Spleen (tissue), 11 donors: Measurements from ENCODE around the gene PLCG2. TPM values are rescaled to one million over a fixed set of nuclear protein-coding genes. Genes with fewer than 3 reads are reported as not detected.

ENCODE experiments used
- DNase-seq: peaks from one replicate; pipeline ENCODE4 v3.0.0-alpha.2; 2020
- H3K27ac ChIP-seq, 8 donors: fragments of 200-600 bp; sonication (generic) in 7 of 8; 1 replicate in 4 of 8; 2 replicates in 4 of 8; pipeline versions ENCODE4 v1.5.0 to v1.8.0; 2016 to 2021; ENCODE audit warnings: inconsistent platforms in 4 of 8, mild to moderate bottlenecking in 4 of 8, moderate library complexity in 1 of 8
- H3K27me3 ChIP-seq, 7 donors: fragments of 200-600 bp; sonication (generic) in 6 of 7; replicated peaks in 1 of 7; 1 replicate in 4 of 7; 2 replicates in 3 of 7; pipeline versions ENCODE4 v1.5.0 to v1.8.0; 2016 to 2021; ENCODE audit warnings: inconsistent platforms in 3 of 7, mild to moderate bottlenecking in 1 of 7
- H3K36me3 ChIP-seq, 6 donors: fragments of 200-600 bp; sonication (generic) in 5 of 6; 1 replicate in 4 of 6; 2 replicates in 2 of 6; pipeline versions ENCODE4 v1.5.0 to v1.8.0; 2016 to 2021; ENCODE audit warnings: inconsistent platforms in 2 of 6
- H3K4me1 ChIP-seq, 6 donors: fragments of 200-600 bp; sonication (generic) in 5 of 6; 1 replicate in 3 of 6; 2 replicates in 3 of 6; pipeline versions ENCODE4 v1.5.0 to v1.8.0; 2016 to 2021; ENCODE audit warnings: inconsistent platforms in 3 of 6
- H3K4me3 ChIP-seq, 8 donors: fragments of 200-600 bp; sonication (generic) in 7 of 8; 1 replicate in 4 of 8; 2 replicates in 4 of 8; pipeline versions ENCODE4 v1.5.0 to v1.8.0; 2016 to 2021; ENCODE audit warnings: inconsistent platforms in 4 of 8, mild to moderate bottlenecking in 4 of 8, moderate library complexity in 2 of 8
- H3K9me3 ChIP-seq, 8 donors: fragments of 200-600 bp; sonication (generic) in 7 of 8; 1 replicate in 4 of 8; 2 replicates in 4 of 8; pipeline versions ENCODE4 v1.5.0 to v1.8.0; 2016 to 2021; ENCODE audit warnings: inconsistent platforms in 4 of 8
- POLR2A ChIP-seq, 3 donors: fragments of 450-650 bp; IDR thresholded peaks; one replicate each; pipeline ENCODE4 v1.5.1; 2017; ENCODE audit warnings: antibody characterized with exemption in 3 of 3, mild to moderate bottlenecking in 1 of 3
- POLR2AphosphoS5 ChIP-seq, 3 donors: sonication (generic); formaldehyde crosslinking; IDR thresholded peaks; one replicate each; pipeline ENCODE4 v1.5.1; 2017; ENCODE audit warnings: antibody characterized with exemption in 3 of 3
- WGBS, 5 donors: extraction: QIAGEN DNeasy Blood & Tissue Kit in 3 of 5; methylation state at CpG; one replicate each; pipeline versions ENCODE4 v1.1.5 to v1.1.7; 2013 to 2018; 5-methylcytosine and 5-hydroxymethylcytosine counted together
- intact Hi-C: fragments of 100-400 bp; cut with DNase I; formaldehyde crosslinking; loops from one replicate; pipeline ENCODE4 v1.15.0; 2023; ENCODE audit warnings: low total_unique reads
- polyA plus RNA-seq, 3 donors: library from polyadenylated mRNA; stranded (reverse); fragments of 200-250 nt; gene quantifications; one replicate each; pipeline ENCODE4 v1.2.1, GENCODE V29; 2013
- total RNA-seq, 7 donors: library from RNA; depleted of rRNA in 3 of 7; stranded (reverse); fragments of >200 nt in 3 of 7; fragmentation: NEBNext Ultra II Directional in 4 of 7; extraction: Animal tissue kit (Norgen Biotek cat#: 25700) in 4 of 7; gene quantifications; one replicate each; pipeline versions ENCODE4 v1.1.0 to v1.2.1, GENCODE V29; 2016 to 2021
- TF ChIP-seq, protein P1 (sequence below), 11 experiments: fragments of 200-600 bp in 7 of 11; fragments of 450-650 bp in 4 of 11; sonication (generic) in 4 of 11; IDR thresholded peaks in 8 of 11; conservative IDR thresholded peaks in 3 of 11; 1 replicate in 7 of 11; 2 replicates in 4 of 11; pipeline versions ENCODE4 v1.4.0 to v1.8.0; 2016 to 2021; ENCODE audit warnings: antibody characterized with exemption in 11 of 11, inconsistent platforms in 4 of 11, mild to moderate bottlenecking in 1 of 11
- donor health status: healthy with polysubstance abuse.
- donor health status: DM: no; HTN: no; CAD: no; lungs with moderate emphysema.
- donor health status: DM: no; HTN: no; CAD: no.
- donor health status: Bipolar disorder and iron deficiency.
- donor health status: healthy.
- donor health status: DM: no; HTN: no; CAD: no.
- donor health status: DM: yes; HTN: yes; CAD: no.

PLCG2 gene
- total and polyA plus RNA-seq, 10 donors = 57.1 to 277 (median 145) TPM

GRCh38 chr16:81832801-81833547 is 53.9 kb downstream of the PLCG2 start:
- H3K9me3 ChIP-seq = no peaks in the 10 kb centered on the region
- intact Hi-C loops = no loop called here
- 48 to 79% (median 64%) methylated on average over 12 of the region's 12 CpGs for WGBS, 5 donors
- TF ChIP-seq POLR2AphosphoS5 (IDR thresholded peaks at IDR 0.05) (peak in 1 of 3 donors; percentile 34), POLR2A (IDR thresholded peaks at IDR 0.05) (no peak)
- DNase-seq = no peak
- H3K4me3 ChIP-seq = peak overlapping the region in 1 of 8 donors; percentile 63
- H3K27me3 ChIP-seq = no peaks in the 10 kb centered on the region
- peaks cover 48 to 100% (median 97%) of the 10 kb centered on the region in 6 donors for H3K4me1 ChIP-seq
- peak overlapping the region; percentile 35 to 95 (median 86) for H3K27ac ChIP-seq
- no peaks in the 10 kb centered on the region for H3K36me3 ChIP-seq

GRCh38 chr16:81833751-81834150 is 54.7 kb downstream of the PLCG2 start:
- intact Hi-C loops = no loop called here
- no peak for TF ChIP-seq POLR2A (IDR thresholded peaks at IDR 0.05)
- no peak for TF ChIP-seq POLR2AphosphoS5 (IDR thresholded peaks at IDR 0.05)
- TF ChIP-seq, protein P1, sequence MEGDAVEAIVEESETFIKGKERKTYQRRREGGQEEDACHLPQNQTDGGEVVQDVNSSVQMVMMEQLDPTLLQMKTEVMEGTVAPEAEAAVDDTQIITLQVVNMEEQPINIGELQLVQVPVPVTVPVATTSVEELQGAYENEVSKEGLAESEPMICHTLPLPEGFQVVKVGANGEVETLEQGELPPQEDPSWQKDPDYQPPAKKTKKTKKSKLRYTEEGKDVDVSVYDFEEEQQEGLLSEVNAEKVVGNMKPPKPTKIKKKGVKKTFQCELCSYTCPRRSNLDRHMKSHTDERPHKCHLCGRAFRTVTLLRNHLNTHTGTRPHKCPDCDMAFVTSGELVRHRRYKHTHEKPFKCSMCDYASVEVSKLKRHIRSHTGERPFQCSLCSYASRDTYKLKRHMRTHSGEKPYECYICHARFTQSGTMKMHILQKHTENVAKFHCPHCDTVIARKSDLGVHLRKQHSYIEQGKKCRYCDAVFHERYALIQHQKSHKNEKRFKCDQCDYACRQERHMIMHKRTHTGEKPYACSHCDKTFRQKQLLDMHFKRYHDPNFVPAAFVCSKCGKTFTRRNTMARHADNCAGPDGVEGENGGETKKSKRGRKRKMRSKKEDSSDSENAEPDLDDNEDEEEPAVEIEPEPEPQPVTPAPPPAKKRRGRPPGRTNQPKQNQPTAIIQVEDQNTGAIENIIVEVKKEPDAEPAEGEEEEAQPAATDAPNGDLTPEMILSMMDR (IDR thresholded peaks at IDR 0.05 in 8 of 11, conservative IDR thresholded peaks at IDR 0.05 in 3 of 11) = no peak
- H3K27ac ChIP-seq = peak overlapping the region in 7 of 8 donors; percentile 9 to 95 (median 91)
- no peaks in the 10 kb centered on the region for H3K36me3 ChIP-seq
- H3K4me1 ChIP-seq = peaks cover 48 to 100% (median 98%) of the 10 kb centered on the region in 6 donors
- H3K4me3 ChIP-seq = no peak overlapping the region
- 87 to 92% (median 88%) methylated on average over 9 to 10 of the region's 10 CpGs for WGBS, 5 donors
- no peaks in the 10 kb centered on the region for H3K9me3 ChIP-seq
- H3K27me3 ChIP-seq = no peaks in the 10 kb centered on the region
- no peak for DNase-seq

- Histone ChIP-seq H3K4me1 (peaks cover 54 to 100% (median 93%) of the 10 kb centered on the region in 6 donors), H3K27ac (peak overlapping the region in 6 of 8 donors; percentile 40 to 95 (median 92)), H3K36me3 (no peaks in the 10 kb centered on the region), H3K9me3 (no peaks in the 10 kb centered on the region), H3K4me3 (no peak overlapping the region), H3K27me3 (no peaks in the 10 kb centered on the region)
- no peak for DNase-seq
- intact Hi-C loops = no loop called here
- 81 to 89% (median 88%) methylated on average over 2 of the region's 2 CpGs for WGBS, 5 donors
- TF ChIP-seq POLR2AphosphoS5 (IDR thresholded peaks at IDR 0.05) (peak in 1 of 3 donors; percentile 36), POLR2A (IDR thresholded peaks at IDR 0.05) (no peak)
- TF ChIP-seq, protein P1 (IDR thresholded peaks at IDR 0.05 in 8 of 11, conservative IDR thresholded peaks at IDR 0.05 in 3 of 11) = no peak
These were observed 55.8 kb downstream of the PLCG2 start for GRCh38 chr16:81834868-81835267.

- peak in 2 of 3 donors; percentile 19 to 73 for TF ChIP-seq POLR2AphosphoS5 (IDR thresholded peaks at IDR 0.05)
- TF ChIP-seq, protein P1 (IDR thresholded peaks at IDR 0.05 in 8 of 11, conservative IDR thresholded peaks at IDR 0.05 in 3 of 11) = no peak
- H3K27me3 ChIP-seq = no peaks in the 10 kb centered on the region
- intact Hi-C loops = no loop called here
- no peaks in the 10 kb centered on the region for H3K36me3 ChIP-seq
- peak overlapping the region; percentile 48 to 95 (median 72) for H3K27ac ChIP-seq
- no peaks in the 10 kb centered on the region for H3K9me3 ChIP-seq
- peaks cover 54 to 100% (median 93%) of the 10 kb centered on the region in 6 donors for H3K4me1 ChIP-seq
- WGBS, 5 donors = 61 to 66% (median 65%) methylated on average over 12 of the region's 12 CpGs
- DNase-seq = no peak
- H3K4me3 ChIP-seq = peak overlapping the region in 1 of 8 donors; percentile 42
These were observed 57.4 kb downstream of the PLCG2 start for GRCh38 chr16:81836279-81837054.
